Stimulated activated CD4-positive, alpha-beta T cell treated with anti-CD3 and anti-CD28 coated beads, Interleukin-2, amount 100 ng/mL, for 48 hours (primary cell): ENCODE data around the gene MAGI1.

Source experiments
- DNase-seq, 2 donors: peaks; one replicate each; pipeline ENCODE4 v3.0.0-alpha.2; 2020

Gene MAGI1

DNA sequence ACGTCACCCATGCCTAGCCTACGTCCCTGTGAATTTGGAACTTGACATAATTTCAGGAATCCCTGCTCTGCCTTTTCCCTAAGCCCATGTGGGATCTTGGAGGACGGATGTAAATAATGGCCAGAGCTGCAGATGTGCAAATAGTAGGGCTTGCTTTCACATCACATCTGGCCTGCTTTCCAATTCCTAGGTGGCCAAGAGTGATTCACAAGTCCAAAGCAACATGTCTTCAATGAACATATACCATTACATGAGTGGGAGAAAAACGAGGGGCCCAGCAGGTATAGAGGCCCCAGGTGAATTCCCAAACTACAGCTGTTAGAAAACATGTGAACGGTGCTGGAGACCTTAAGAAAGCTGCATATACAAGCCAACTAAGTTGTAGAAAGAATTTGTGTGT lies 214.6 kb downstream of the MAGI1 start:
- DNase-seq, result no peak

DNA sequence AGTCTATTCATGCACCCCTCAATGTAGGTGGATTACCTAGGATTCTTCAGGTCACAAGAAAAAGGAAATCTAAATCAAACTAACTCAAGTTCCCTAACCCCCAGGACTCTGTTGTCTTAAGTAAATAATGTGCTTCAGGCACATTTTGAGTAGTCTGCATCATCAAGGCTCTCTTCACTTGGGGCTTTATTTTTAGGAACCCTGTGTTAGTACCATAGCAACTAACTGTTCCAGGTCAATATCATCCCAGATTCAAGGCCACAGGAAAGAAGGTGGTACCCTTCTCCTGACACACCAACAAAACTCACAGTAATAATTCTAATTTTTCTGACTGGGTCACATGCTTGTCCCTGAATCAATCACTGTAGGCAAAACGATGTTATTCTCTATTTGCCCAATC lies 218.1 kb downstream of the MAGI1 start:
- DNase-seq, result no peak

DNA sequence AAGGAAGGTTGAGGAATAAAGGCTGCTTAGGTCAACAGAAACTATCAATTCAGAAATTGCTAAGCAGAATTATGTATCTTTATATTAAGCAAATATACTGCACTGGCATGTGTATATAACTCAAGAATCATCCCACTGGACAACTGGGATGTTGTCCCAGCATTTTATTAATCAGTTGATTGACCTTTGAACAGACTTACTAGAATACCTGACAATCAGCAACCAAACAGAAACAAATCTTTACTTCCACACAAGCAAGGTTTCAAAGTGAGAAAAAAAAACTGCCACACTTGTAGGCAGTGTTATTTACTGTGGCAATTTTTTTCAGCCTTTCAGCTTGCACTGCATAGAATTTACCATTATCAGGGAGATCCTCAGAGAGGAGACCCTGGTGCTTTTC lies 218.8 kb downstream of the MAGI1 start:
- DNase-seq, result no peak

DNA sequence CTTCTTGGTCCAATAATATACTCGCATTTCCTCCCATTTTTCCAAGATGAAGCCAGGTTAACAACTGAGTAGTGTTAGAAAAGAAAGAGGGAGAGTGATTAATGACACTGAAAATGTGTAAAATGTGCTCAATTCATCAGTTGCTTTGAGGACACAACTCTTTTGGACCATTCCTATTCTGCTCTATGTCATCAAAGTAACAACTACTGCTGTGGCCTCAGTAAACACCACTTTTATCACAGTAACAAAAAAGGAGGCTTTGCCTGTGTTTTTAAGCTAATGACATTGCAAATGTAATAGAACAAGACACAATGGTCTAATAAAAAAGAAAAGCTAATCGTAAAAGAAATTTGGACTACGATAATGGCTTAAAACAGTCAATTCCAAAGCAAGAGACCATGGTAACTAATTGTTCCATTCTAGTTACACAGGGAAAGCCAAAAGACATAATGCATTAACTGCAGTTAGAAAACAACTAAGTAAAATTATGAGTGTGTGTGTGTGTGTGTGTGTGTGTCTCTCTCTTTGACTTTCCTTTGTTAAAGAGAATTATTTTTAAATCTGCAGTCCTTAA lies 221.1 kb downstream of the MAGI1 start:
- no peak for DNase-seq

DNA sequence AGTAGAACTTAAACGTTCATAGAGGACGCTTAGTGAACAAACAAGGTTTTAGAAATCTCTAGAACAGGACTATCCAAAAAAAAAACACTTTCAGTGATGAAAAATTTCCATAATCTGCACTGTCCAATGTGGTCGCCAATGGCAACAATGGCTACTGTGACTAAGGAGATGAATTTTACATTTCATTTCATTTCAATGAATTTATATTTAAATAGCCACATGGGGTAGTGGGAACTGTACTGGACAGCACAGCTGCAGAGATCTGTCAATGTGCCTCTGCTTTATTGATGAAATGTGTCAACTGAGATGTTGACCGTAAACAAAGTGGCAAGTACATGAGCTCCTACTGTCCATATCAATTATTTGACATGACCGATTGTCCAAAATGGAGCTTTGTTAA lies 222.5 kb downstream of the MAGI1 start:
- DNase-seq, result no peak

DNA sequence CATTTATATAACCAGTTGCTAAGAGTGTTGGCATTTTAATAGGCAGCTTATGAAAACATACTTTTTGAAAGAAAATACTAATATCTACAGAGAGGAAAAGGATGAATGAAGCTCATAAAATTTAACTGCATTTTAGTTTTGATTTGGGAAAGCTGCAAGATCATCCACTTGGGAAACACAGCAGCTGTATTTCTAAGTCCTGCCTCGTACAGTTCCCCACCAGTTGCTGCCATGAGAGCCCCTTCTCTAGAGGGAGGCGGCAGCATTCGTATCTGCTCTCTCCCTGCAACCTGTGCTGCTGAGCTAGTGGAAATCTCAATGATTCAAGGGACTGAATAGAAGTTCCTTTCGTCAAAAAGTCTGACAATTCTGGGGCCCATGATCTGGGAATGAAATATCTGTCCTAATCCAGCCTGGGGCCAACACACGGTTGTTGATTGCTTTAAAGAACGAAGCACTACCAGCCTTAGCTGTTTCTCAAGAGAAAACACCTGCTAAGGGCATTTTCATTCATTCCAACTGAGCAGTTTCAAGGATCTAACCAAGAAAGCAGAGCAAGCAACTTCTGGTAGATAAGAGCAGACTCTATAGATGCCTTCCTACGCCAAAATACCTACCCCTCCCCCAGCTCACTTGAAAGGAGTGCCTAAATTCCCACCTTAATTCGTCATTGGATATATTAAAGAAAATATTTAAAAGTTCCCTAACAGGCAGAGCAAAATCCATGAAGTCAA lies 223.7 kb downstream of the MAGI1 start:
- DNase-seq, result no peak

DNA sequence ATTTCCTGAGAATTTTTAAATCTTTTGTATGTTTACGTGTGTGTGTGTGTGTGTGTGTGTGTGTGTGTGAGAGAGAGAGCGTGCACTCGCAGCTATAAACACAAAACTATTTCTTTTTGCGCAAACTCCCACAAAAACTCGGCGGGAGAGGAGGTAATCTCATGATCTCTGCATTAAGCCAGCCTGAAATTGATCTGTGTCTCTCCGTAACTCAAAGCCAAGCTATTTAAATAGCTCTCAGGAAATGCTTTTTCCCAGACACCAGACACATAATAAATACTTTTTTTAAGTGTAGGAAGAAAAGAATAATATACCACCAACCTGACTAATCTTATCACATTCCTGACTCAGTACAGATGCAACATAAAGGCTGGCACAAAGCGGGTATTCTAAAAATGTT lies 226.8 kb downstream of the MAGI1 start:
- DNase-seq, result no peak

DNA sequence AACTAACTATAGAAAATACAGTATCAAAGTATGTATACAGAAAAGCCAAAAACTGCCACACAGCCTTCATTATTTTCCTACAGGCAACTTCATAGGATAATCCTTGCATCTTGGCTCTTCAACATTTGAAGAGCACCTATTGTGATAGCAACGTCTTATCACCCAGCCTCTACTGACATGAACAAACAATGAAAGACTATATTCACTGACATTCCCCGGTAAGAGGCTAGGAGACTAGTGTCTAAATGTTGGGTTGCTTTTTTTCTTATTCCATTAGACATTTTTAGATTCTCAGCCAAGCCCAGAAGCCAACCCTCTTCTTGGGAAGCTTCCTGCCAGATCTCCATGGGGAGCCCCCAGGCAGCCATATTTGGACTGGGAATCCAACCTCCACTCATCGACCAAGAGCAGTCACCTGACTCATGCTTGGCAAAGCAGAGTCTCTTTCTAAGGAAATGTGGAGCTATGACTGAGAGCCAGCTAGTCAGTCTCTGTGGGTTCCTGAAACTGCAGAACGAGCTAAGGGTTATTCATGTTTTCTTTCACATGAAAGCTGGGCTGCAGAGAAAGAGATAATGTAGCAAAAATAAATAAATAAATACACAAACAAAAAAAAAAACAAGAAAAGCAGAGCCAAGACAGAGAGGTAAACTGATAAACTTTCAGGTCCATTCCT lies 227.5 kb downstream of the MAGI1 start:
- no peak for DNase-seq

DNA sequence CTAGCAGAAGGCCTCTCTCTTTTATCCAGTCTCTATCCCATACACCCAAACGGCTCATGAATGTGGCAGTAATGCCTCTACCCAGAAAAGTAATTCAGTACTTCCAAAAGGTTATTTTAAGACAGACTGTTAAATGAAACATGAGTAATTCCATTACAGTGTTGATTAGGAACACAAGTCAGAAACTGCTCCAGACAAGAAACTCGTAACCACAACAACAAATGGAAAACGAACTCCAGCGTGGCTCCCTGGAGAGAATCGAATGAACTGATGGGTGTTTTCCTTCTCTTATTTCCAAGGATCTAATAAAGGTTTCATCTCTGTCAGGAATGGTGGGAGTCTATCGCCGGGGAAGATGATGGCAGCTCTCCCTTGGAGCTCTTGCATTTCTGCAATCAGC lies 228.4 kb downstream of the MAGI1 start:
- no peak for DNase-seq

DNA sequence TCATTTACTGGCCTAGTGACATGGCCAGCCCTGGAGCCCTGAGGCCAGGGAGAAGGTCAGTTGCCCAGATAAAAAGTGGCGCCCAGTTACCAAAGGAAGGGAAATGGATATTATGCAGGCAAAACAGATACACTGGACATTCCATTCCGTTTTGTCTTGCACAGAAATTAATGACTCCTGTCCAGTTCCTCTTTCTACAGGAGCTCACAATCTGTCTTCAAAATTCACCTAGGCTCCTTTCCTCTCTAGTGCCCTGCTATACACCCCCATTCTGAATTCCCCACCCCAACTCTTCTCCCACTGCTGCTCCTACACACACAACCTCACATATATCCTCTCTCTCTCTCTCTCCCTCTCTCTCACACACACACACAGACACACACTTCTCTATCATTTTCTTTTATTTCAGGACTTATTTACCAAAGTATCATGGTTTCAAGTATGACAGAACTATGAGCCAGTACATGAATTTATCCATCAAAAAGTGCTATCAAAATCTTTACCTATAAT lies 229.0 kb downstream of the MAGI1 start:
- no peak for DNase-seq

DNA sequence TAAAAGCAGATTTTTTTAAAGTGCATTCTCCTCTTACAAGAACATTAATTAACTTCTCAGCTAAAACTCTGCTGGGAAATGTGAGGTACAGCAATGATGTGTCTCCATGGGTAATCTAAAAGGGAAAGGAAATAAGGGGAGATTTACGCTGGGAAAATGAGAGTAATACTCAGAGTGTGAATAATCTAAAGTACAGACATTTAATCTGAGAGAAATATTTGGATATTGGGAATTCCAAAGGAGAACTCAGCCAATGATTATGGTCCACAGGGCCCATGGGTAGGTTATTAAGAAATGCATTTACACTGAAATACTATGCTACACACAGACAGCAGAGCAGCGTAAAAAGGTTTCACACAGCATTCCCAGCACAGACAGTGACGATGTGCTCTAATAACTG lies 229.9 kb downstream of the MAGI1 start:
- DNase-seq, result no peak

DNA sequence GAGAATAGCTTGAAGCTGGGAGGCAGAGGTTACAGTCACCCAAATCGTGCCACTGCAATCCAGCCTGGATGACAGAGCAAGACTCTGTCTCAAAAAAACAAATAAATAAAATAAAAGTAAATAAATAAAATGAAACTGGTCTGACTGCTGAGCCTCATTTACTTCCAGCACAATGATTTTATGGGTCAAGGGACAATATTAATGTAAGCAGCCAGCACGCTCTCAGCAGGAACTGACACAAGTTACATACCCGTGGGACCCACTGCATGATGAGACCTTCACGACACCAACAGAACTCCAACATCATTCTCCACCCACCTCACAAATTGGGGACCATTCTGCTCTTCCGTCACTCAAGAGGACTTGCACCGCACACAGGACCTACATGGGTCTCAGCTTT lies 230.3 kb downstream of the MAGI1 start:
- DNase-seq, result no peak

DNA sequence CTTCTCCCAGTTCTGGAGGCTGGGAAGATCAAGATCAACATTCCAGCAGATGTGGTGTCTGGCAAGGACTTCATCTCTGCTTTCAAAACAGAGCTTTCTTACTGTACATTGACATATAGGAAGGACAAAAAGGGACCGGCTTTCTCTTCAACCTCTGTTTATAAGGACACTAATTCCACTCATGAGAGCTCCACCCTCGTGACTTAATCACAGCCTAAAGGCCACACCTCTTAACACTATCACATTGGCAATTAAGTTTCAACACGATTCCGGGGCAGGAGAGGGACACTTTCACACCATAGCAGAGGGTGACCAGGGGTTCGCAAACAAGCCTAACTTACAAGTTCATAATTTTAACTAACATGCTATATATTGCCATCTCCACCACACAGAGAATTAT lies 231.5 kb downstream of the MAGI1 start:
- no peak for DNase-seq

DNA sequence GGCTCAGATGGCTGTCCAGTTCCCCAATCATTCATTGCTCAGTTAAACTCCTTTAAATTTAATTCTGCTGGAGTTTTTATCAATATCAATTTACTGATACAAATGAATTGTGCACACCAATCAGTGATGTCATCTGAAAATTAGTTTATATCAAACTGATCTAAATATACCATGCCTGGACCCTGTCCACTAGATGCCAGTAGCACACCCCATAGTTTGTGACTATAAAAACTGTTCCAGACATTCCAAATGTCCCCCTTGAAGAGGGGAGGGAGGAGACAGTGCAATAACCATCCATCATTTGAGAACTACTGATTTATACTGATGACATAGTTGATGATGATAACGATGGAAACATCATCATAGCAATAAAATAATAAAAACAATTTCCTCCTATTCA lies 232.1 kb downstream of the MAGI1 start:
- no peak for DNase-seq

DNA sequence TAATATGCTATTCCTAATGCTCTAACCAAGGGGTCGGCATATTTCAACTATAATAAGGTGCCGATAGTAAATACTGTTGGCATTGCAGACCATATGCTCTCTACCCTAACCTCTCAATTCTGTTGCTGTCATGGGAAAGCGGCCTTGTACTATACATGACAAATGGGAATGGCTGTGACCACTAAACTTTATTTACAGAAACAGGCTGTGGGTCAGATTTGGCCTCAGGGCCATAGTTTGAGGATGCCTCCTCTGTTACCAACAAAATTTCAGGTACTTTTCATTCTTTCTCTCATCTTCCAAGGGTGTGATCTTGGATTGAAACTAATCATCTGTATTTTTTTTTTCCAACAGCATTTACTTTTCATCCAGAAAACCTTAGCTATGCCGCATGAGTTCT lies 242.0 kb downstream of the MAGI1 start:
- no peak for DNase-seq

DNA sequence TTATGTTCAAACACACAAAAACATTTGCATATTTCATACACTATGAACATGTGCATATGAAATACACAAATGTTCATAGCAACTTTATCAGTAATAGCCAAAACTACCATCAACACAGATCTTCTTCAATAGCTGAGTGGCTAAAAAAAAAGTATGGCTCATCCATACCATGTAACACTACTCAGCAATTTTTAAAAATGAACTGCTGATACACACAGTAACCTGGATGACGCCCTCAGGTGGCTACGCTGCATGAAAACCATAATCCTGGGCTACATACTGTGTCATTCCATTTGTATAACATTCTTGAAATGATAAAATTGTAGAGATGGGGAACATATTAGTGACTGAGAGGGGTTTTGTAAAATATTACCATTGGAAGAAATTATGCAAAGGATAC lies 243.6 kb downstream of the MAGI1 start:
- no peak for DNase-seq

DNA sequence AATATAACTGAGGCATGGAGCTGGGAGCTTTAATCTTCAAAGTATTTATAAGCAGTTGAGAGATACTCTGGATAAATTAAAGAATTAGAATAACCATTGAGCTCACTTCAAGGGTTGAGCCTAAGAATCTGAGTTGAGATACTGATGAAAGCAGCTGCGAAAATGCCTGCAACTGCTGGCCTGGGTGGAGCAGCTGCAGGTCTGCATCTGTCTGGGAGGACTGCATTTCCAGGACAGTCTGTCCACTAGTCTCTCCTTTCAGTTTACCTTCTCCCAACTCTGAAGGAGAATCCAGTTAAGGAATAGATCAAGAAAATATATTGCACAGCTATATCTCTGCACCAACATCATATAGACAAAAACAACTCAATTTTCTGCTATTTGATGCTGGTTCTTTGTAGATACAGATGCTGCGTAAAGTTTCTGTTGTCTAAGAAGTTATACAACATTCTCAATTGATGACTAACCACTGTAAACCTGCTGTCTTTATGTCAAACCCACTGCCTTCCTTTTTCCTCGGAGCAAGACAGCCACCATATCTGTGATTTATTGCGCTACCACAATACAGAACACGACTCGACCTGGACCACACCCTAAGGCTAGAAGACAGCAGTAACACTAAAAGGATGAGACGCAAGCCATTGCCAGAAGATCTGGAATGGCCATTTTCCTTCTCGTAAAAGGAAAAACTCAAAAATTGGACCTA lies 245.1 kb downstream of the MAGI1 start:
- DNase-seq, result no peak

DNA sequence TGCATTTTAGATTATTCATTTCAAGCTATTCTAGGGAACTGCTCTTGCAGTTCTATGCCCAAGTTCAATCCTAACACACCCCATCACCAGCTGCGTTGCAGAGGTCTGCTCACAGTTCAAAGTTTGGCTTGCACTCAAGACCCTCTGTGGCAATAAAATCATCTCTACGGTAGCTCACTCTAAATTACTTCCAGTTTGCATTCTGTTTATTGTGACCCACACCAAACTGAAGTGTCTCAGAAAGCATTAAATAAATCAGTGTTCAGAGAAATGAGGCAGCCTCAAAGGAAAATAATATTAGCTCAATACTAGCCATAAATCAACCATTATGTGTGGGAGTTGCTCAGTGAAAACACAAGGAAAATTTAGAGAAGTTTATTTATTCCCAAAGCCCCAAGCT lies 250.3 kb downstream of the MAGI1 start:
- DNase-seq, result no peak

DNA sequence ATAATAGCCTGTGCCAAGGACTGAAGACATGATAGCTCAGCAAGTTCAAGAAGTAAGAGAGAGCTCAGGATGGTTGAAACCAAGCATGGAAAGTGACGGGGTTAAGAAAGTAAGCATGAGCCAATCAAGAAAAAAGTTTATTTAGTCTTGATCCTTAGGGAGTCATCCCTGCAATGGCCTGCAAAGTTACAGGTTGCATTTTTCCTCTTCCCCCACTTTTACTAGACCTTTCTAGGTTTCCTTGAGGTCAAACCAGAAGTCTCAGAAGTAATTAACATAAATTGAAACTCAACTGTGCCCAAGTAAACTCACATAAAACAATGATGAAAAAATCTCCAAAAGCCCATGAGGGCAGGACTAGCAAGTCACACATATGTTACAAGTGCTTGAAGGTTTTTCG lies 250.9 kb downstream of the MAGI1 start:
- DNase-seq, result no peak

DNA sequence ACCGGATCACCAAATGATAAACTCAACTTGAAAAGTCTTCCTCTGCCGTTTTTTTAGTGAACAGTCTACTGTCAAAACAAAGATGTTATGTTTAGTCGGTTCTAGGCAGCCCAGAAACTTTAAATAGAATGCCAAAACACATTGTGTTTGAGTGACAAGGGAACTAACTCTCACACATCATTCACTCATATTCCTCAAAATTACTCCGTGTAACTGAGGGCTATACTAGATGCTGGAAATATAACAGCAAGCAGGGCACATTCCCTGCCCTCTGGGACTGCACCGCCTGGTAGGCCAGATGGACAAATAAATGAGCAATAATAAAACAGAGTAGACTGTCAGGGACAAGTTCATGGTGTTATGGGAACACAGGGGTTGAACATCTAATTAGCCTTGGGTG lies 251.4 kb downstream of the MAGI1 start:
- no peak for DNase-seq

DNA sequence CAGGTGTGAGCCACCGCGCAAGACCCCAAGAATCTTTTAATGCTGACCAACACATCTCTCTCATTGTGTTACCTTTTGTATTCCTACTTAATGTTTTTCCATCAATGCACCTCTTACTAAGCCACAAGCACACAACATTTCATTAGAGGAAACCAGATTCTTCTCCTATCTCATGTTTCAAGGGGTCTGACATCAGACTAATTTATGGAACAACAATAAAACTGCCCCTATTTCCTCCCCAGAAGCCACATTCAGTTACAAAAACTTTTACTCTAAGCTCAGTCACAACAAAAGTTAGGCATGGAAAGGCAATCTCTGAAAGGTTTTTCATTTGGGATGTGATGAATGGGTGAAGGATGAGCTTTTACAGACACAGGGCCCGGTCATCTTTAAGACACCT lies 251.8 kb downstream of the MAGI1 start:
- no peak for DNase-seq

DNA sequence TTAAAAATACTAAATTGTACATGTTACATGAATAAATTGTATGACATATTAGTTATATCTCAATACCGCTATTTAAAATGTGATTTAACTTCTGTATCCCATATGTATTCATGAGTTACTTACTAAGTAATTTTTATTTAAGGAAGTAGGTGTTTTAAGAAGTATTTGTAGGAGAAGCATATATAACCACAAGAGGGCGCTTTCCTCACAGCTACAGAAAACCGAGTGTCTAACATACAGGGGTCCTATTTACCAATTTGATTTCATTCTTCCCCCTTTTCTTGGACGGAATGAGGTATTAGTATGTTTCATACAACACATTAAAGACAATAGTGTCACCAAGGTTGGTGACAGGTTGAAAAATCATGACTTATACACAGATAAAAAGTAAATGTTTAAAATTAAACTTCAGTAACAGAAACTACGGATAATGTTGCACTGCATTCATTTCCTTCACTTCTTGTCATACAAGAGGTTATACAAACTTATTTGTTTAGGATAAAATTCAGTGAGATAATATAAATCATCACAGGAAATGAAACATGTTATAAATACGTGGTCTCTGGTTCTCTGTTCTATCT lies 253.6 kb downstream of the MAGI1 start:
- no peak for DNase-seq

DNA sequence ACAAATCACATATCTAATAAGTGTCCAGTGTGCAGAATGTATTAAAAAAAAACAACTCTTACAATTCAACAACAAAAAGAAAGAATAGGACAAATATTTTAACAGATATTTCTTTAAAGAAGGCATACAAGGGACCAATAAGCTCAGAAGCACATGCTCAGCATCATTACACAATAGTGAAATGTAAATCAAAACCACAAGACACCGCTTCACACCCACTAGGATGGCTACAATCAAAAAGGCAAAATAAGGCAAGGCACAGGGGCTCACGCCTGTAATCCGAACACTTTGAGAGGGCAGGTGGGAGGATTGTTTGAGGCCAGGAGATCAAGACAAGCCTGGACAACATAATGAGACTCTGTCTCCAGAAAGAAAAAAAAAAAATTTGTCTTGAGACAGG lies 255.6 kb downstream of the MAGI1 start:
- no peak for DNase-seq
